Suppressor macrophage treated with lipopolysaccharide for 4 hours (primary cell): ENCODE measurements around the gene MPI.
"Not testable (repeated sequence)": the region's sequence is repeated elsewhere in the genome, so short reads cannot be mapped to it uniquely, and the experiment has no call there.

ENCODE experiments used
- DNase-seq: peaks from one replicate; pipeline ENCODE4 v3.0.0-alpha.2; 2020

MPI gene

DNA sequence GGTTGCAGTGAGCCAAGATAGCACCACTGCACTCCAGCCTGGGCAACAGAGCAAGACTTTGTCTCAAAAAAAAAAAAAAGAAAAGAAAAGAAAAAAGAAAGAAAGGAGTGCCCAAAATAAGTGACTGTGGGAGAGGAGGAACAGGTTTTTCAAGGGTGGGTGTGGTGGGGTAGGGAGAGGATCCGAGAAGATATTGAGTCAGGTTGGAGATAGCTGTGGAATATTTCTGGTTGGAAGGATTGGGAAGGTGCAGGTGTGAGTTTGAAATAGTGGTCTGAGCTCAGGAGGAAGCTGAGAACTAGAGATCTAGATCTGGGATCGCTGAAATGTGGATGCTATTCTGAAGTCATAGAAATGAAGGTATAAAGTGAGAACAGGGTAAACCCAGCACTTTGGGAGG is 24.5 kb upstream of the MPI start:
- DNase-seq, result no peak

DNA sequence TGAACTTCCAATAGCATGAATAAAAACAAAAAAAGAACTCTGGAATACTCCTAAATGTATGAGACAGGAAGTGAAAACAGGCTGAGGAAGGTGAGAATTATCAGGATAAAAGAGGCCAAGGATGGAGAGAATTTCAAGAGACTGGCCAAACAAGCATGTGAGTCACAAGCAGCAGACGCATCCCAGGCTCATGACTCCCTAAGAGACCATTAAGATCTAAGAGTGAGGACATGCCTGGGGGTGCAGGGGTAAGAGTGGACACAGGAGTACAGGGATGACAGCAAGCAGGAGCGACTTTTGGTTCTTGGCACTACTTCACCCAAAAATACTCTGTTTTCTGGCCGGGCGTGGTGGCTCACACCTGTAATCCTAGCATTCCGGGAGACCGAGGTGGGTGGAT is 23.8 kb upstream of the MPI start:
- no peak for DNase-seq

DNA sequence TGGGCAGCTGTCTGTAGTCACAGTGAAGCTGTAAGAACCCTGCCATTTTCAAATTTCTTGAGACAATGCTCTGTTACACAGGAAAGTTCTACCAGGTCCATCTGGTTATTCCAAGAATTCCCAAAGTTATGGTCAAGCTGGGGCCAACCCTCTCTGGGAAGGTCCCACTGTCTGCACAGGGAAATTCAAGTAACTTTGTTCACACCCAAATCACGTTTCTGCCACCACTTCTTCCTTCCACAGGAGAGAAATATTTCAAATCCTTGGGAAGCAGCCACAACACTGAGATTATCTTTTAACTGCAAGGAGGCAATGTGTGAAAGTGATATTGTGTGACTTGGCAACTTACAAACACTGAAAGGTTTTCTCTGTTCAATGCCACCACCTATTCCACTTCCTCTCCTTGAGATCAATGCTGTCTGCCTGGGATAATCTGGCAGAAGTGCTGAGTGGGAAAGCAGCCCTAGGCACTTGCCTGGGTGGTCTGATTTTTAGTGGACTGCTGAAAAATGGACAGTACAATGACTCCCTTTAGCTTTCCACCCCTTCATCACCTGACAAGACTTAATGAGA is 22.3 kb upstream of the MPI start:
- no peak for DNase-seq

DNA sequence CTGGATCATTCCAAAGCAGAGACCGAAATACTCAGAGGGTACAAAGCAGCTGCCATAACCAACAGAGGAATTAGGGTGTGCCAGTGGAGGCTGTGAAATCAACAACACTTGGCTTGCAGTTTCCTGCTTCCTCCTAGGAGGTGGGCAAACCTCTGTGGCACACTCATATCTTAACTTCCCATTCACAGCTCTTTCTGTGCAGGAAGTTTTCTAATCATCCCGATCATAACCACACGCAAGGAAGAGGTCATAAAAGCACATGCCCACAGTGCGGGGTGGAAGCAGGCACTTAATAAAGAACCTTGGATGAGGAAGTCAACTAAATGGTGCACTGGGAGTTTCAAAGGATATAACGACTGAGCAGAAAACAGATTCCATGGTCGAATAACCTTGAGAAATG is 21.8 kb upstream of the MPI start:
- peak; percentile 93 for DNase-seq

DNA sequence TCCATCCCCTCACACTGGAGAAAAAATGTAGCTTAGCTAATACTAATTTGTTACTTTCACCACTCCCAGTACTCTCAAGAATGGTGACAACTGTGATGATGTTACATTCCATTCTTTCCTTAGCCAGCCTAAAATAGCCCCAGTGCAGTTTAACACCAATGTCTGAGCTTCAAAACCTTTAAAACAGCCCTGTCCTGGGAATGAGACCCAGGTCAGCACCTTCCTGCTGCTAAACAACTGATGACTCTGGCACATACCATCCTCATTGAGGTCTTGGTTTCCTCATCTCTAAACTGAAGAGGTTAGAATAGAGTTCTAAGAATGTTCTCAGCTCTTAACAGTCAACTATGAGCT is 20.5 kb upstream of the MPI start:
- DNase-seq, result no peak

DNA sequence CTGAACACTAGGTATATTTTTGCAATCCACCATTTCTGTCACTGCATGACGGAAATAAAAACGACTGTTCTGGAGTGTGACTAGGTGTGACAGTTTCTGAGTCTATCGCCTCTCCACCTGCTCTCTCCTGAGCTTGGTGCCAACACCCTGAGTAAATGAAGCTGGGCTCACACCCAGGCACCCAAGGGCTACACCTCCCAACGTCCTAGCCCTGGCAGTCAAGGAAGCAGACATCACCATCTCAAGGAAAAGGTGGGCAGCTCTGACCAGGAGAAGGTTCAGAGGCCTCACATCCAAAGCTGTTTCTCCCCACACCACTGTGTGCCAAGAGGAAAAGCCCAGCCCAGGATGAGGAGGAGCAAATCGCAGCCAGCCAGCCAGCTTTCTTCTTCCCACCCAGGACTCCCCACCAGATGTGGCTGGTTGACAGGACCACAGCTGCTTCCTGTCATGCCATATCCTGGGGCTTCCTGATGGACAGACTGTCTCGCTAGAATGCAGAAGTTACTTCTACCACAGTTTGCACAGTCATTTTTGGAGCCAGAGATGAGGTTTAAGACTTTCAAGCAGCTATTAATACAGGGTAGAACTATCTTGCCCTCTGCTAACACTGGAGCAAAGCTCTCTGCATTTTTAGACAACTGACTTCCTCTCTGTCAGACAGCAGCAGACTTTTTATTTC is 20.0 kb upstream of the MPI start:
- peak; percentile 89 for DNase-seq

DNA sequence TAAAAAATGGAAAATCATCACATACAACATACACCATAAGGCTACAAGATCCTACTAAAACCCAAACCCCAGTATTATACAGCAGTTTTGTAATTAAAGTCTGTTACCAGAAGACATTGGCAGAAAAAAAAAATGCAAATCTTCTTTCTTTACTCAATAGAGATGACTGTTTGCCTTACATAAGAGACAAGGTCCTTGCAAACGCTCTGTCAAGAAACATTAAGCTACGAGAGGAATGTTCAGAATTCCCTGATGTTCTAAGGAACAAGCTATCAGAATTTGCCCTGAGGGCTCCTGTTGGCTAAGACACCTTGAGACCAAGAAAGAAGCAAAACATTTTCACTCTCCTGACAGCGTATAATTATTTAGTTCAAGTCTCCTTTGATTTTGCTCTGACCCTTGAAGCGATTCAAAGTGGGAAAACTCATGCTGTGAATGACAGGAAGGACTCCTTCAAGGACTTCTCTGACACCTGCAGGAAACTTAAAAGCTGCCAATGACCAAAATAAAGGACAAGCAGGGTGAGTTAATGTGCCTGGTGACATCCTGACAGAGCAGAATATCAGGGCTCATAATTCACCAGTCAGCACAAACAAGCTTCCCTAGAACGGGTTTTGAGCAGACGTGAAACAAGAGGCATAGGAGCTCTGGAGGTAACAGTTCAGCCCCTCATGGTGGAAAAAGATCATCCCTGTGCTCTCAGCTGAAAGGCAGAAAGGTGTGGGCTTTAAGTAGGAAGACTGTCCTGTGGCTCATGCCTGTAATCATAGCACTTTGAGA is 19.2 kb upstream of the MPI start:
- DNase-seq, result no peak

DNA sequence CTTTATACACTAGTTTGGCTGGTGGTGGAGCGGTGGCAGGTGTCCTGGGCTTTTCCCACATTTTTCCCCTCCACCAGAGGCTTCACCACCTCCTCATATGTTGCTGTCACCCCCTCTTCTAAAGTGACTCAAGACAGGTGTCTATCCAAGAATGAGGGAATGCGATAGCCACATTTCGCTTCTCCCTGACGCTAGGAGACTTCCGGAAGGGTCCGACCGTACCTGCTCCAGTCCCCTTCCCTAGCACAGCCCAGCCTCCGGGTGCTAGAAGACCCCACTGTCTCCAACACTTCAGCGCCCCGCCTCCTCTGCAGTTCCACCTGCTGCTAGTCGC is 17.2 kb upstream of the MPI start:
- DNase-seq, result no peak

DNA sequence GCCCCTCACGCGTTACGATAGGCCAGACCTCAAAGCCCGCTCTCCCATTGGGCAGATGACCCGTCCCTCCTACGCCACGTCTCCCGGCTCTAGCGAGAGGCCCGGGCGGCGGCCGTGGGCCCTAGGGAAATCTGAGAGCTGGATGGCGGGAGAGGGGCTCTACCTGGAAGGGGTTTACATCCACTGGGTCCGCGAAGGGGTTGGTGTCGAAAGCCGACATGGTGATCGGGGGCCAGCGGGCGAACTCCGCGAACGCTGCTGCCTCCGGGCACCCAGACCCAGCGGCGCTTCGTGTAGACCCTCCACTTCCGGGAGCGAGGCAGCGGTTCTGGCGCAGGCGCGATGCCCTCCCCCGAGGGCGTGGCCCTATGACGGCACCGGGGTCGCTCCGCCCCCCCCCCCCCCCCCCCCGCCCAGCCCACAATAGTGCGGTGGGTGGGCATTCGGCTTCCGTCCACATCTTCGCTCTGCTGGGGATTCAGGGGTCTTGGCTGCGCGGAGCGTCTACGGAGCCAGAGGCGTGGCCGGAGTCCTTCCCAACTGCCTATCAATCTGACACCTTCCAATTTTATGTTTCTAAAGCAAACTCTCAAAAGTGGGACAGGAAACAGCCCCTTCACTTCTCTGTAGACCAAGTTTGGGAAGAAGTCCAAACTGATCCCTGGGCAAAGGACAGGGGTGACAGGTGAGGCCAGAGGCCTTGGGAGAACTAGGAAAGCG is 16.6 kb upstream of the MPI start, which contains the start of gene SCAMP2:
TSS of gene SCAMP2 (minus strand) at position 330 of the 720 bp plus-strand sequence. CDS start at position 220, 110 bp downstream.
- DNase-seq, result peak; percentile 94

DNA sequence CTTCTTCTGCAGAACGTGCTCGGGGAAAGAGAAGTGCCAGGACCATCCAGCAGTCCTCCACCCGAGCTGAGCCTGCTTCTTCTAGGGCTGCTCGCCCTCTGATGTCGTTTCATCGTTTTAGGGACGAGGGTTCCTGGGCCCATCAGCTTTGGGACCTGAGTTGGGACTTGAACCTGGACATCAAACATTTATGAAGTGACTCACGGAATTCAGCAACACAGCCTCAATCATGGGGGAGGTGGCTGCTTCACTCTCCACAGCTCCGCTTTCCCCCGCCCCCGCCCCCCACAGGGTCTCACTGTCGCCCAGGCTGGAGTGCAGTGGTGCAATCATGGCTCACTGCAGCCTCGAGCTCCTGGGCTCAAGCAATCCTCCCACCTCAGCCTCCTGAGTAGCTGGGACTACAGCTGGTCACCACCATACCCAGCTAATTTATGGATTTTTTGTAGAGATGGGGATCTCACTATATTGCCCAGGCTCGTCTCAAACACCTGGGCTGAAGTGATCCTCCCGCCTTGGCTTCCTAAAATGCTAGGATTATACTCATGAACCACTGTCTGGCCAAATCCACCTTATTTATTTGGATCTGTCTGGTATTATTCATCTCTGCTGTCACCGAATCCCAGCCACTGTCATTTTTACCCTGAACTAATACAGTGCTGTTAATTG is 16.0 kb upstream of the MPI start:
- DNase-seq, result no peak

DNA sequence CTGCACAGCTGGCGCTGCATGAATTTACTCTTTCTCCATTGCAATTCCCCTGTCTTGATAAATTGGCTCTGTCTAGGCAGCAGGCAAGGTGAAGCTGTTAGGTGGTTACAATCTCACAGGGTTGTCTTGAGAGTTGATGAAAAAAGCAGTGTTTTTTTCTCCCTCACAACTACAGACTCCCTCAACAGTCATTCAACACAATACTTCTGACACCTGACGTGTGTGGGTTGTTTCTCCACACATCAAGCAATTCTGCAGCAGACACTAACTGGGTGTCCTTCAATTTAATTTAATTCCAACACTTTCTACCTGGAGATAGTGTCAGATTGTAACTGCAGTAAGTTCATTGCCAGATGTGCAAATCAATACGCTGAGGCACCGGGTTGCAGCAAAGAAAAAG is 11.6 kb upstream of the MPI start:
- DNase-seq, result no peak

DNA sequence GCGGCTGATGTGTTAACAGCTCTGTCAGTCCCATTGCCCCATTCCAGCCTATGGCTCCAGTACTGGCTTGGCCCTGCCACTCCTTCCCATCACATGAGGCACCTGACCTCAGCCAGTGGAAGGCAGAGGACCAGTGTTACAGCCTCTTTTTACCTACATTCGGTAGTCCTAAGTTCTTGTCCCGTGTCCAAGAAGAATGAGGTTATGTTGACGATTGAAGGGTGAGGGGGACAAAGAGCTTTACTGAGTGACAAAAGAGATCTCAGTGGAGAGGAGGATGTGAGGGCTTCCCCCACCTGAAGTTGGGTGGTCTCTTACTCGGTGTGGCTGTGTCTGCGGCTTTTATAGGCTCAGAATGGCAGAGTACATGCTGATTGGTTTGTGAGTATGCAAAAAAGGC is 7.3 kb upstream of the MPI start:
- DNase-seq, result no peak

DNA sequence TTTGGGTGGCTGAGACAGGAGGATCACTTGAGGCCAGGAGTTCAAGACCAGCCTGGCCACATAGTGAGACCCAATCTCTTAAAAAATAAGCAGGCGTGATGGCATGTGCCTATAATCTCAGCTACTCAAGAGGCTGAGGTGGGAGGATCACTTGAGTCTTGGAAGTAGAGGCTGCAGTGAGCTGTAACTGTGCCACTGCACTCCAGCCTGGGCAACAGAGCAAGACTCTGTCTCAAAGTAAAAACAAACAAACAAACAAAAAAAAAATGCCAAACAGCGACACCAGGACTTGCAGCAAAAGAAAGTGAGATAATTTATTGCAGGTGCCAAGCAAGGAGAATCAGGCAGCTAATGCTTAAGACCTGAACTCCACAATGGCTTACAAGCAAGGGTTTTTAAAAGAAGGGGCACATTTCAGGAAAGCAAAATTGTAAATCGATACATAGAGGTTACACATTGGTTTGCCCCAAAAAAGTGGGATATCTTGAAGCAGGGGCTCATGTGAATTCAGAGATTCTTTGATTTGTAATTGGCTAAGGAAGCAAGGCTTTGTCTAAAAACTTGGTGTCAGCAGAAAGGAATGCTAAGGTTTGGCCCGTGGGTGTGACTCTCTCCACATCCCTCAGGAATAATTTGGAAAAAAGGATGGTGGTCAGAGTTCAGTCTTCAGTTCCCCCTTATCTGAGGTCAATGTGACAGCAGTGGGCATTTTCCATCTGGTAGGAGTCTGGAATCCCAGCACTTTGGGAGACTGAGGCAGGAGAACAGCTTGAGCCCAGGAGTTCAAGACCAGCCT is 5.2 kb upstream of the MPI start:
- DNase-seq, result no peak

DNA sequence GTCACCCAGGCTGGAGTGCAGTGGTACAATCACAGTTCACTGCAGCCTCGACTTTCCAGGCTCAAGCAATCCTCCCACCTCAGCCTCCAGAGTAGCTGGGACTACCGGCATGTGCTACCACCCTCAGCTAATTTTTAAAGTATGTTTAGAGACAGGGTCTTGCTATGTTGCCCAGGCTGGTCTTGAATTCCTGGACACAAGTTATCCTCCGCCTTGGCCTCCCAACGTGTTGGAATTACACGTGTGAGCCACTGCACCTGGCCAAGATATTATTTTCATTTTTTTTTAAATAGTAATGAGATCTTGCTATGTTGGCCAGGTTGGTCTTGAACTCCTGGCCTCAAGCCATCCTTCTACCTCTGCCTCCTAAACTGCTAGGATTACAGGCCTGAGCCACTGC is 4.4 kb upstream of the MPI start:
- DNase-seq, result no peak

DNA sequence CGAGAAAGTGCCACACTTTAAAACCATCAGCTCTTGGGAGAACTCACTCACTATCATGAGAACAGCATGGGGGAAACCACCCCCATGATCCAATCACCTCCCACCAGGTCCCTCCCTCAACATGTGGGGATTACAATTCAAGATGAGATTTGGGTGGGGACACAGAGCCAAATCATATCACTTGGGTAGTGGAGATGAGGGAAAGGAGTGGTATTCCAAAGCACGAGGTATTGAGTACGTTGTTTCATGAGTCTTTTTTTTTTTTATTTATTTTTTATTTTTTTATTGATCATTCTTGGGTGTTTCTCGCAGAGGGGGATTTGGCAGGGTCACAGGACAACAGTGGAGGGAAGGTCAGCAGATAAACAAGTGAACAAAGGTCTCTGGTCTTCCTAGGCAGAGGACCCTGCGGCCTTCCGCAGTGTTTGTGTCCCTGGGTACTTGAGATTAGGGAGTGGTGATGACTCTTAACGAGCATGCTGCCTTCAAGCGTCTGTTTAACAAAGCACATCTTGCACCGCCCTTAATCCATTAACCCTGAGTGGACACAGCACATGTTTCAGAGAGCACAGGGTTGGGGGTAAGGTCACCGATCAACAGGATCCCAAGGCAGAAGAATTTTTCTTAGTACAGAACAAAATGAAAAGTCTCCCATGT is 2.2 kb upstream of the MPI start:
- DNase-seq, result not testable (repeated sequence)

DNA sequence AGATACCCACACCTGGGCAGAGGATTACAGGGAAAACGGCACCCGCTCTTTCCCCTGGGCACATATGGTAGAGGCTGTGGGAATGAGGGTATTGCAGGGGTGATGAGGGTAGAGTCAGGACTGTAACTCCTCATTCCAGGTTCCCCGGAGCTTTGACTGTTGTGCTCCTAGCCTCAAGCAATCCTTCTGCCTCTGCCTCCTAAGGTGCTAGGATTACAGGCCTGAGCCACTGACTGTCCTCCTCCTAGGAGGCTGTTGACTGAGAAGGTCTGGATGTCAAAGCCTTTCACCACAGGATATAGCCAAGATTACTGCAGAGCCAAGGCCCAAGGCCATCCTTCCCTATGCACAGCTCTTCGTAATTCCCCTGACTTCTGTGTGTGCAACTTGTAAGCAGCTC is 1.1 kb upstream of the MPI start:
- DNase-seq, result no peak

DNA sequence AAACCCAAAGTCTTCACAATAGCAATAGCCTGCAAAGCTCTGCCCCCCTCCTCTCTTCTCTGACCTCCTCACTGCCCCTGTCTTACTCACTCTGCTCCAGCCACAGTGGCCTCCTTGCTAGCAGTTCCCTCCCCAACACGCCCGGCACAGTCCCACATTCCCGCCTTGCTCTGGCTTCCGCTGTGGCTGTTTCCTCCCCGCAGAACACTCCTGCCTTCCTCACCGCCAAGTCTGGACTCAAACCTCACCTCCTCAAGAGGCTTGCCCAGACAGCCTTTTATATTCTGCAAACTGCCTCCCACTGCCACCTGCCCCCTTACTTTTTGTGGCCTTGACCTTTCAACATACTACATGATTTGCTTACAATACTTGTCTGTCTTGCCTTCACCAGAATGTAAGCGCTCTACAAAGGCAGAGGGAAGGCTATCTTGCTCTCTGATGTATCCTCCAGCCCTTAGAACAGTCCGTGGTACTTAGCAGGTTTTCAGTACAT is 406 bp upstream of the MPI start:
- peak; percentile 51 for DNase-seq

DNA sequence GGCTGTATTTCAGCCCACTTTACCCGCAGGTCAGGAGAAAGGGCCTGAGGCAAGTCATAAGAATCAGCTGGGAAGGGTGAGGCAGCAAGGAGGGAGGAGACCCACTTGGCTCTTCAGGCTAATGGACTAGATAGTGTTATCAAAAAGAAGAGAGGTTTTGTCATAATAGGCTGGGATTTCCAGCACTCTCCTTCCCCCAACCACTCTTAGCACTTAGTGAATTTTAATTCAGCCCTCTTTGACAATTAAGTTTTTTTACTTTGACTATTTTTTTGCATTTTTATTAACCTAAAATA is 771 bp downstream of the MPI start:
- no peak for DNase-seq

DNA sequence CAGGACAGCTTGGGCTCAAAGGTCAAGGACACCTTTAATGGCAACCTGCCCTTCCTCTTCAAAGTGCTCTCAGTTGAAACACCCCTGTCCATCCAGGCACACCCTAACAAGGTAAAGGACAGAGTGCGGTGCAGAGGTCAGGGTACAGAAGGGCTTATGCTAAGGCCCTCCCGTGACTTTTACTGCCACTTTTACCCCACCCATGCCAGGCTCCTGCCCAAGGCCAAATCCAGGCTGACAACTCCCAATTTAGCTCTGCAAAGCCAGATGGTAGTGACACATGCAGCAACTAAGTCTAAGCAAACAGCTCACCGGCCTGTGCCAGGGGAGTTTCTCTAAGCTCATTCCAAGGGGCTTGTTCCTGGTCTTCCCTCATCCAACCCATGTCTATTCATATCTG is 1.6 kb downstream of the MPI start:
- no peak for DNase-seq

DNA sequence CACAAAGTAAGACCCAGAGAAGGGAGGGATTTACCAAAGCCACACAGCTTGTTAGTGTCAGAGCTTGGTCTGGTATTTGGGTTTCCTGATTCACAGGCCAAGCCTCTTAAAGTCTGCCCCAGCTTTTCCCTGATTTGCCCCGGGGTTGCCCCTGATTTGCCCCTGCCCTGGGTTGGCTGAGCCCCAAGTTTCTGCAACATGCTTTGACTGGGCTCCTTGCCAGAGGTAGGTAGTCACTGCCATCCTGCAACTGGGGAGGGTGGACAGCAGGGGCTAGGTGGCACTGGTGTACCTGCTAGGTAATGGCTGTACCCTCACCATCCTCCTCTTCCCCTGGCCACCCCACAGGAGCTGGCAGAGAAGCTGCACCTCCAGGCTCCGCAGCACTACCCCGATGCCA is 2.5 kb downstream of the MPI start:
- DNase-seq, result no peak

DNA sequence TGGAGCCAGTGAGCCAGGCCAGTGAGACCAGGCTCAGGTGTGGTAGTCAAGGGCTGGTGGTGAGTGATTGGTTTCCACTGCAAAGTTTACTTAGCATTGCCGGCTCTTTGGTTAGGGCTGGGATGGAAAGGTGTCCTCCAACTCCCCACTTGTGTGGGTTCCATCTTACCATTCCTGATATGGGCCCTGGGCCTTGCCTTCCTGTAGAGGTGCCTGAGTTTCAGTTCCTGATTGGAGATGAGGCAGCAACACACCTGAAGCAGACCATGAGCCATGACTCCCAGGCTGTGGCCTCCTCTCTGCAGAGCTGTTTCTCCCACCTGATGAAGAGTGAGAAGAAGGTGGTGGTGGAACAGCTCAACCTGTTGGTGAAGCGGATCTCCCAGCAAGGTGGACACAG is 3.1 kb downstream of the MPI start:
- DNase-seq, result no peak

DNA sequence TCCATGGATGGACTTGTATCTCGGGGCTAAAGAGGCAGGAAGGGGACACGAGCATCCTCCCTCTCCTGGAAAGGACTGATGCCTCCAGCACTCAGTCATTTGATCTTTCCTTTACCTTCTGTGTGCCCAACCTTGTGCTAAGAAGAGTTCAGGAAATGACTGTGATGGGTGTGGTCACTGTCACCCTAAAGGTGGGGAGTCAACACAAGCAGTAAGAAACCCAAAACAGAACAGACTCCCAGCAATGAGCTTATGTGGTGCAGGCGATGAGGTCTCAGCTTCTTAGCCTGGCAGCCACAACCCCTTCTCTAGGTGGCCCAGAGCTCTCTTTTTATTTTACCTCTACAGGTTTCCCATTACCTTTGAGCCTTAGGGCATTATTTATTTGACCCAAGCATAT is 3.8 kb downstream of the MPI start:
- DNase-seq, result no peak
